Ascending aorta (tissue), 2 donors: ENCODE results near the gene TCF4. TPM values are rescaled to one million over a fixed set of nuclear protein-coding genes. Genes with fewer than 3 reads are reported as not detected.

Source experiments
- DNase-seq, 2 donors: peaks; one replicate each; pipeline ENCODE4 v3.0.0-alpha.2; 2019; ENCODE audit warnings: low spot score in 2 of 2
- H3K27ac ChIP-seq, 2 donors: fragments of 200-600 bp; sonication (generic); one replicate each; pipeline ENCODE4 v1.5.1; 2016 to 2017; ENCODE audit warnings: mild to moderate bottlenecking in 1 of 2
- H3K27me3 ChIP-seq: fragments of 200-600 bp; sonication (generic); one replicate; pipeline ENCODE4 v1.5.1; 2017
- H3K36me3 ChIP-seq, 2 donors: fragments of 200-600 bp; sonication (generic); one replicate each; pipeline ENCODE4 v1.5.1; 2016
- H3K4me1 ChIP-seq, 2 donors: fragments of 200-600 bp; sonication (generic); one replicate each; pipeline ENCODE4 v1.5.1; 2016 to 2017; ENCODE audit warnings: mild to moderate bottlenecking in 1 of 2
- H3K4me3 ChIP-seq, 2 donors: fragments of 200-600 bp; sonication (generic); one replicate each; pipeline ENCODE4 v1.5.1; 2016 to 2017; ENCODE audit warnings: mild to moderate bottlenecking in 1 of 2
- H3K9me3 ChIP-seq, 2 donors: fragments of 200-600 bp; sonication (generic); one replicate each; pipeline ENCODE4 v1.5.1; 2016
- CTCF ChIP-seq, 3 experiments: fragments of 200-600 bp in 2 of 3; fragments of 450-650 bp in 1 of 3; sonication (generic) in 2 of 3; IDR thresholded peaks; one replicate each; pipeline ENCODE4 v1.5.1; 2016 to 2019; ENCODE audit warnings: antibody characterized with exemption in 3 of 3, mild to moderate bottlenecking in 1 of 3, moderate library complexity in 1 of 3
- intact Hi-C: fragments of 100-400 bp; cut with DNase I; formaldehyde crosslinking; loops from one replicate; pipeline ENCODE4 v1.15.1; 2023
- total RNA-seq: library from RNA; depleted of rRNA; stranded (reverse); fragments of >200 nt; gene quantifications from one replicate; pipeline ENCODE4 v1.1.0, GENCODE V29; 2016

TCF4 gene
- total RNA-seq, 1 donor from 2014 or later = 180 TPM

GRCh38 chr18:55466789-55467188 is 121.2 kb downstream of the TCF4 start:
- H3K27ac ChIP-seq = no peak overlapping the region
- intact Hi-C loops = no loop called here
- no peak for DNase-seq
- H3K4me1 ChIP-seq = no peaks in the 10 kb centered on the region
- no peaks in the 10 kb centered on the region for H3K36me3 ChIP-seq
- H3K9me3 ChIP-seq = no peaks in the 10 kb centered on the region
- no peak for TF ChIP-seq CTCF (IDR thresholded peaks at IDR 0.05)
- H3K27me3 ChIP-seq = no peaks in the 10 kb centered on the region
- H3K4me3 ChIP-seq = no peak overlapping the region

- Histone ChIP-seq H3K4me1 (no peaks in the 10 kb centered on the region), H3K27me3 (no peaks in the 10 kb centered on the region), H3K36me3 (no peaks in the 10 kb centered on the region), H3K27ac (no peak overlapping the region), H3K4me3 (no peak overlapping the region), H3K9me3 (no peaks in the 10 kb centered on the region)
- intact Hi-C loops = no loop called here
- TF ChIP-seq CTCF (IDR thresholded peaks at IDR 0.05) = no peak
- no peak for DNase-seq
These were observed 122.7 kb downstream of the TCF4 start for GRCh38 chr18:55465313-55465712.

GRCh38 chr18:55464581-55464980 is 123.4 kb downstream of the TCF4 start:
- Histone ChIP-seq H3K4me3 (no peak overlapping the region), H3K27ac (no peak overlapping the region), H3K4me1 (no peaks in the 10 kb centered on the region), H3K36me3 (no peaks in the 10 kb centered on the region), H3K27me3 (no peaks in the 10 kb centered on the region), H3K9me3 (no peaks in the 10 kb centered on the region)
- no peak for DNase-seq
- intact Hi-C loops = no loop called here
- no peak for TF ChIP-seq CTCF (IDR thresholded peaks at IDR 0.05)

GRCh38 chr18:55462652-55463051 is 125.3 kb downstream of the TCF4 start:
- Histone ChIP-seq H3K36me3 (no peaks in the 10 kb centered on the region), H3K27me3 (no peaks in the 10 kb centered on the region), H3K27ac (no peak overlapping the region), H3K4me1 (no peaks in the 10 kb centered on the region), H3K9me3 (no peaks in the 10 kb centered on the region), H3K4me3 (no peak overlapping the region)
- TF ChIP-seq CTCF (IDR thresholded peaks at IDR 0.05) = no peak
- no peak for DNase-seq
- intact Hi-C loops = no loop called here

GRCh38 chr18:55461848-55462247 is 126.1 kb downstream of the TCF4 start:
- H3K36me3 ChIP-seq = no peaks in the 10 kb centered on the region
- H3K27ac ChIP-seq = no peak overlapping the region
- H3K9me3 ChIP-seq = no peaks in the 10 kb centered on the region
- no peaks in the 10 kb centered on the region for H3K4me1 ChIP-seq
- intact Hi-C loops = no loop called here
- no peak overlapping the region for H3K4me3 ChIP-seq
- no peak for DNase-seq
- no peak for TF ChIP-seq CTCF (IDR thresholded peaks at IDR 0.05)
- no peaks in the 10 kb centered on the region for H3K27me3 ChIP-seq
